ENCODE measurements around the gene MACF1.
"Not testable (repeated sequence)": the region's sequence is repeated elsewhere in the genome, so short reads cannot be mapped to it uniquely, and the experiment has no call there.

The MACF1 gene

DNA sequence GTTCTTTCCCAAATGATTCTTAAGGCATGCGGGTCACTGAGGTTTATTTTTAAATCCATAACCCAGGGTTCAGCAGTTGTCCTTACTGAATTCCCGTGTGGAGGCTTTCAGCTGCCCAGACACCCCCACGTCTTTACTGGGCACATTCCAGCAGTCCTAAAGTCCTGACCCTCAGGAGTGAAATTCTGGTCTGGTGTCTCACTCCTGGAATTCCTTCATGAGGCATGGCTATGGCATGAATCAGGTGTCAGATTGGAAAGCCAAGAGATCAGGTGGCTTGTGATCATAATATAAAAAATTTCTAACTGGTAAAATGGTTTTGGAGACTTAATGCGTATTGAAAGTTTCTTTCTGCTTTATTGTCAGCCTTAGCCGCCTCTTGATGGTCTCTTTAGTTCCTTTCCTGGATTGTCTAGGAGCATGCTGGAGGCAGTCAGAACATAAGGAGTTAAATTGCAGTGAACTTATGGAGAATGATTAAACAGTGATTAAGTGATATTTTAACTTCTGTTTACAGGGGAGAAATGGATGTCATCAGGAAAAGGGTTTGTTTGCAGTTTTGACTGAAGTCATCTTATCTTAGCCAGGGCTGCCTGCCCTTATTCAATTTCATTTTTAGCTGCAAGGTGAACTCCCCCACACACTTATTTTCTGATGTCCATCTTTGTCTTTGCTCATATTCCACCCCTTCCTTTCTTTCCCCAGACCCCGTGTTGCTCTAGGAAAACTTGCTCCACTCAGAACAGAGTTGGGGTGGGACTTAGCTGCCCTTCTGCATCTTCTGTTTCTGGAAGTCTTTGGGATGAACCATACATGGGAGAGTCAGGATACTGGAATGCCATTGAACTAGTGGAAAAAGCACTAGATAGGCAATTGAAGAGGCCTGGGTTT lies 25.7 kb upstream of the MACF1 start:
- no peak for DNase-seq

DNA sequence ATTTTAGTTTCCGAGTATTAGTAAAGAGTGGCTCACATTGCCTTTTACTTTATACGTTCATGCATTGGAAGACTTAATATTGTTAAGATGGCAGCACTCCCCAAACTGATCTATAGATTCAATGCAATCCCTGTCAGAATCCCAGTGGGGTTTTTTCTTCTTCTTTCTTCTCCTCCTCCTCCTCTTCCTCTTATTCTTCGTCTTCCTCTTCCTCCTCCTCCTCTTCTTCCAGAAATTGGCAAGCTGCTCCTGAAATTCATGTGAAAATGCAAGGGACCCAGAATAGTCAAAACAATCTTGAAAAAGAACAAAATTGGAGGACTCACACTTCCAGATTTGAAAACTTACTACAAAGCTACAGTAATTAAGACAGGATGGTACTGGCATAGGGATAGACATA lies 23.2 kb upstream of the MACF1 start:
- DNase-seq = no peak

DNA sequence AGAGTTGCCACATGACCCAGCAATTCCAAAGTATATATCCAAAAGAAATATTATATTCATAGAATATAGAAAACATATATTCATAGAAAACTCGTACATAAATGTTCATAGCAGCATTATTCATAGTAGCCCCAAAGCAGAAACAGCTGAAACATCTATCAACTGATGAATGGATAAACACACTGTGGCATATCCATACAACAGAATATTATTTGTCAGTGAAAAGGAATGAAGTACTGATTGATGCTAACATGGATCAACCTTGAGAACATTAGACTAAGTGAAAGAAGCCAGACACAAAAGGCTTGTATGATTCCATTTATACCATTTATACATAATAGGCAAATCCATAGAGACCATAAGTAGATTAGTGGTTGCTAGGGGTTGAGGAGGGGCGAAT lies 21.7 kb upstream of the MACF1 start:
- DNase-seq = no peak

DNA sequence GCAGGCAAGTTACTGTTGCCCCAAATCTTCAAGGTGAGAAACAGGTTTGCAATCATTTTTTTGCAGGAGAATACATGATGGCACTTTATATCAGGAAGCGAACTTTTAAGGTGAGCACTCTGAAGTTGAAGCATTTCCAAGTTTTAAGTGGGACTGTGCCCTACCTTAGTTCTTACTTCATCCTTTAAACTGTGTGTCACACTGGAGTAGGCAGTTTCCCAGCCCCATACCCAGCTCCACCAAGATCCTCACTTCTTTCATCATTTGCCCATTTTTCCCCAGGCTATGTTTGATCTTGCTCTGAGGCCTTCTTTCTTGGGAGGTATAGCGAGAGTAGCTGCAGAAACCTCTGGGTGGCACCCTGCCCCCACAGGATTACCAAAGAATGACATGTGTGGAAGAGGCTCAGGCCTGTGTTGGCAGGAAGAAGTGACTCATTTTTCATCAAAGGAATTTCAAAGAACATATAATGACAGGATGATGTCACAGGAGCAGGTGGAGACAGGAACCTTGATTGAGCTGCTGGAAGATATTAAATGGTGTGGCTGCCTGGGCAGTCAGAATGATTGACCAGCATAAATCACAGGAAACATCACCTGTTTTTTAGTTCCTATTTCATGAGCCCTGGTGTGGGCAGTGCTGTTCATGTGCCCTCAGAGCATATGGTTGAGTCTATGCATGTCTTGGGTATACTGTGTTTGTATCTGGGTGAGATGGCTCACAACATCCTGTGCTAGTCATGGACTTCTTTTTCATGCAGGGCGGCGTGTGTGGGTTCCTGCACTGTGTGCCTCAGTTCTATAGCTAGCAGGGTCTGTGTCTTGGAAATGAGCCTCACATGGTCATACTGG lies 20.8 kb upstream of the MACF1 start:
- peak; percentile 87 to 90 for DNase-seq

DNA sequence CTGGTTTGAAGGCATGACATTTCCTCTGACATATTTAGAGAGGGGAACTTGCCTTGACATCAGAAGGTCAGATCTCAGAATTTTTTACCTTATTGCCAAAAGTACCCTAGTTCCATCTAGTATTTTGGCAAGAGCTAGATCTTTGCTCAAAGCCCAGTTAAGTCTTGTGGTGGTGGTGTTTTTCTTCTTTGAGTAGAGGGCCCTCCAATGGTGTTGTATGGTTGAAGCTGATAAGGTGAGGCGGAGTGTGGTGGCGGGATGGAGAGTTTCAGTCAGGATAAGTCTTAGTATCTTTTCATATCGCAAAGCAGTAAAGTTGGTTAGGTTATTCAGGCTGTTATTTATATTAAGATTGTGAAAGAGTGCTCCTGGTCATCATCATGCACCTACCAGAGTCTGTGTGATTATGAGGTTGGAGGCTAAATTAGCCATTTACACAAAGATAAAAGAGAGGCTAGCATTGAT lies 20.1 kb upstream of the MACF1 start:
- DNase-seq = no peak

DNA sequence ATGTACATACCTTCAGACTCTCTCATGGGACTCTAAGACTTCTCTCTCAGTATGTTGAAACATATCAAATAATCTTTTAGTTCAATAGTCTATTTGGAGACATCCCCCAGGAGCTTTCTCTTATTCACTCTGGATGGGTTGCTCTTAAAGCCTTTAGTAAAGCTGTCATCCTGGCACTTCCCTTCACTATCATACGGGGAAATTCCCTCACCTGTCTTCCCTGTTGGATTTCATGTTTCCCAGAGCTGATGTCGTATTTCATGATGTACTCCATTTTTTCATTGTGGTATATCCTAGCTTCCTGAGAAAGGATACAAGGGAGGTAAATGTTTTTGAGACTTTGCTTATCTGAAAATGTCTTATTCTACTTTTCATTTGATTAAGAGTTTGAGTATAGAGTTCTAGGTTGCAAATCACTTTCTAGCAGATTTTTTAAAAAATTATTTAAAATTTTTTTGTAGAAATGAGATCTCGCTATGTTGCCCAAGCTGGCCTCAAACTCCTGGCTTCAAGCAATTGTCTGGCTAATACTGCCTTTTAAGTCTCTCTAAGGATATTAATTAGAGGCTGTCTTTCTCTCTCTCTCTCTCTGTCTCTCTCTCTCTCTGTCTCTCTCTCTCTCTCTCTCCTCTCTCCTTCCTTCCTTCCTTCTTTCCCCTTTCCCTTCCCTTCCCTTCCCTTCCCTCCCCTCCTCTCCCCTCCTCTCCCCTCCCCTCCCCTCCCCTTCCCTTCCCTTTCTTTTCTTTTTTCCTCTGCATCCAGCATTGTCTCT lies 17.0 kb upstream of the MACF1 start:
- DNase-seq = no peak

DNA sequence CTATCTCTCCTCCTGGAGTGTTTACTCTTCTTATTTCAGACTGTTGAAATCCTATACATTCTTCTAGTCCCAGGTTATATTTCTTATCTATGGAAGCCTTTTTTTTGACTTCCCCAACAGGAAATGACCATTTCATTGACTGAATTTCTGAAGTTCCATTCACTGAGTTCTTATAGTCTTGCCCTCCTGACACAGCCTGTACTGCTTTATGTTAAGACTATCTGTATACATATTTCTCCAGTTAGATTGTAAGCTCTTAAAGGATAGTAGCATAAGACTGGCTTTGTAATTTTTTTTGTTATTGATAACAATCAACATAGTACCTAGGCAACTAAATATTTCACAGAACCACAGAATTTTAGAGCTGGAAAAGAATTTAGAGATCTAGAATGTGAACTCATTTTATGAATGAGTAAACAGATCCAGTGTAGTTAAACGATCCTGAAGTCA lies 14.9 kb upstream of the MACF1 start:
- no peak for DNase-seq

DNA sequence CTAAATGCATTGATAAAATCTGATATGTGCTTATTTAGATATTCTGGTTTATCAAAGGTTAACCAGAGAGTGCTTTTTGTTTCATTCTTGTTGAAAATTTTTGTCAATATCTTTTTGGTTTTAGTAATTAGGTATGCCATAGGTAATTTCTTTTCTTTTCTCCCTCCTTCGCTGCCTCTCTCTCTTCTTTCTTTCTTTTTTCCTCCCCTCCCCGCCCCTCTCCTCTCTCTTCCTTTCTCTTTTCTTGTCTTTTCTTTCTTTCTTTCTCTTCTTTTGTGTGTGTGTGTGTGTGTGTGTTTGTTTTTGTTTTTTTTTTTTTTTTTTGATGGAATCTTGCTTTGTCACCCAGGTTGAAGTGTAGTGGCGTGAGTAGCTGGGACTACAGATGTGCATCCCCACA lies 14.4 kb upstream of the MACF1 start:
- DNase-seq = no peak

DNA sequence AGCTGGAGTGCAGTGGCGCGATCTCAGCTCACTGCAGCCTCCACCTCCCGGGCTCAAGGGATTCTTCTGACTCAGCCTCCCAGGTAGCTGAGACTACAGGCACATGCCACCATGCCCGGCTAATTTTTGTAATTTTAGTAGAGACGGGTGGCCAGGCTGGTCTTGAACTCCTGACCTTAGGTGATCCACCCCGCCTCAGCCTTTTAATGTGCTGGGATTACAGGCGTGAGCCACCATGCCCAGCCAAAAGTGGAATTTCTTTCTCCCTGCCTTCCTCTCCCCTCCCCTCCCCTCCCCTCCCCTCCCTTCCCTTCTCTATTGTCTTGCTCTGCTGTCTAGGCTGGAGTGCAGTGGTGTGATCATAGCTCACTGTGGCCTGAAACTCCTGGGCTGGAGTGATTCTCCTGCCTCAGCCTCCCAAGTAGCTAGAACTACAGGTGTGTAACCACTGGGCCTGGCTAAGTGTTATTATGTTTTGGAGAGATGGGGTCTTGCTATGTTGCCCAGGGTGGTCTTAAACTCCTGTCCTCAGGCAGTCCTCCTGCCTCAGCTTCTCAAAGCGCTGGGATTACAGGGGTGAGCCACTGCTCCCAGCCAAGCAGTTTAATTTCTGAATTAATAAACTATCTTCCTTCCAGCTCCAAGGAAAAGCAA lies 10.0 kb upstream of the MACF1 start:
- DNase-seq = no peak

DNA sequence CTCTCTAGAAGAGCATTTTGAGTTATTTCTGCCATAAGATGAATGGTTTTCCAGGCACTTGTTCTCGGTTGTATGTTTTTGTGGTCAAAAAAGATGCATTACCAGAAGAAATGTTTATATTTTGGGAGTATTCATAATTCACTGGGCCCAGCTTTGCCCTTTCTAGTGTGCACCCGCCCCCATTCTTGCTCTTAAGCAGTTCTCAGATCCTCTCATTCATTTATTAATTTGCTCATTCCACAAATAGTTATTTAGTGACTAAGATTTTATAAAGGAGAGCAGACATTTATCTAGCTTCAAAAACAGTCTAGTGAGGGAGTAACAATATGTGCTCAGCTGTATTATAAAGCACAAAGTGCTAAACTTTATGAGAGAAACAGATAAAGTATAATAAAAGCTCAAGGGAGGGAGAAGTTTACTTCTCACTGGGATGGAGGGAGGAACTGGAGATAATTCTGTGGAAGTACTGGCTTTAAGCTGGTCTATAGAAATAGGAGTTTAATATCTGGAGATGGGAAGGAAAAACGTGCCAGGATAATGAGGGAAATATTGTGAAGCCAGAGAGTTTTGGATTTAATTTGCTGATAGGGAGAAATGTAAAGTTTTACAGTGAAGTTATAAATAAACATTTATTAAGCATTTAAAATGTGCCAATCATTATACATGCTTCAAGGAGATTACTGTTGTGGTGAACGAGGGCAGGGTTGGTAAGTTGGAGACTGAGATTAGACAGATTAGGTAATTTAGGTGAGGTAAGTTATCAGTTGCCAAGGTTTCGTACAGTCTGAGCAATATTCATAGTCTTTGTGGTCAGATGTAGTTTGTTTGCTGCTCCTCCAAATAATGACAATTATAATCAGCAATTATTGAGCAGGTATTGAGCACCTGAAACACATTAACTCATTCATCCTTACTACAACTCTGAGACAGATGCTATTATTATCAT lies 9.1 kb upstream of the MACF1 start:
- DNase-seq = peak; percentile 25 to 78

DNA sequence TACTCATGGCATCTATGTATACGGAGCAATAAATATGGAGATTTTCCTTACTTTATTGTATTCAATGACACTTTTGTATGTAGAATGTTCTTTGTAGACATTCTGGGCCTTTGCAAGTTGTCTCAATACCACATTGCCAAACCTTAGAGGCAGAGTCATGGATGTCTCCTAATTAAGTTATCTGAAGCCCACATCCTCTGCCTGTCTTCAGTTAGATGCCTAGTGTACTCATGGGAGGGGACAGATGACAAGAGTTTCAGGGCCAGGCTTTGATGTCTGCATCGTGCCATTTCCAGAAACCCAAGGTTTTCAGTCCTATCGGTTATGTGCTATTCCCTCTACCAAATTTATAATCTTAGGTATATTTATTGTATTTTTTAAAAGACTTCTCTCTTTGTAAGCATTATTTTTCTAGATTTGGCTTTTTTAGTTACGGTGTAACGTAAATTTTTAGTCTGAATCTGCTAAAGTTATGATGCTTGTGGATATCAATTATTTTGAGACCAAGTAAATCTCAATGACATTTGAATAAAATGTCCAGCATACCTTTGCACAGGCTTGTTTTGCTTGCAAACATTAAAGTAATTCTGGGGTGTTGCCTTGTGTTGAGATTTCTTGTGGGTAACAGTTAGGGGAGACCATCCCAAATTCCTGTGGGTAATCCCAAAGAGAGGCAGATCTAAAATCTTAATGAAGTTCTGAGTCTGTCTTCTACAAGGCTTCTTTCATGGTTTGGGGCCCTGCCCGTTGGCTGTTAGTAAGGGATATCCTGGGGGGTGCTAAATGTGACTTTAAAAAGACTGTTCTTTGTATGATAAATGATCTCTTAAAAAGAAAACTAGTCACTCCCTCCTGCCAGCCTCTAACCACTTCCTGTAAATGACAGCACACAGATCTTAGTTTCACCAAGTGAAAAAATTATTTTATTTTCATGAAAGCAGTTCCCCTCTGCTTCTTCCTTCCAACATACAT lies 8.0 kb upstream of the MACF1 start:
- peak; percentile 70 to 88 for DNase-seq

DNA sequence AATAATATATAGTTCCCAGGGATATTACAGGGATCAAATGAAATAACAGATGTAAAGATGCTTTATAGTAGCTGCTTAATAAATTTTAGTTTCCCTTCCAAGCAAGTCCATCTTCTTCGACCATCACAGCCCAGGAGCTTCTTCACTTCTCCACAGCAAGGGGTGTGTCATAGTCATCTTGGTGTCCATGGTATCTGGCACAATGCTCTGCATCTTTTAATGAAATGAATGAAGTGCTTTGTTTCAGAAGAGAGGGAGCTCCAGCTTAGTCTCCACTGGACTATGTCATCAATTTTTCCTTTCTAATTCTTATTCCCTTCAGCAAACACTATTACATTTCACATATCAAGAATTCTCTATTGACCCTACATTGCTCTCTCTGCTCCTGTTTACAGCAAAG lies 4.9 kb upstream of the MACF1 start:
- no peak for DNase-seq

DNA sequence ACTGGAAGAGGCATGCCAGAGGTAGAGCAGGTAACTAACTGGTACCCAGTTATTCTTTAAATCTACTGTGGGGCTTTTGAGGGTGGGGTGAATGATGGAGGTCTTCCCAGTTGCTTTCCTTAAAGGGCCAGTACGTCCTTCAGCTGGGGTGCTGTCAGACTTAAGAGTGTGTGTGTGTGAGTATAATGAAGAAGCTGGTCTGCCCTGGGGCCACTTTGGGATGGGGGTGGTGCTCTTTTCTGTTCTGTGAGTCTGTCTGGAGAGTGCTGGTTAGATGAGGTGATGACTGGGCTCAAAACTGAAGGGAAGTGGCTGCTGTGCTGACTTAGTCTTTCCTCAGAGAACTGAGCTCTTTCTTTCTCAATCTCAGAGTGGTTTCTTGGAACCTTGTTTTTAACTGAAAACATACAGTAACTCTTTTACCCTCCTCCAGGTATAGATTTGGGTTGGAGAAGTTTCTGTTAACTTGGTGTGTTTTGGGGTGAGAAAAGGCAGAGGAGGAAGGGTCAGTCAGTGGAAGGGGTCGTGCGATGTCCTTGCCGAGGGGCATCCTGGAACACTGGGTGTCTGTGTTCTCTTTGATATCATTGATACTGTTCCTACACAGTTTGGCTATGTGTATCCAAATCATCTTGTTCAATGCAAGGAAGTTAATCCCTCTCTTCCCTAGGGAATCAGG lies 746 bp downstream of the MACF1 start:
- peak; percentile 68 to 70 for DNase-seq

DNA sequence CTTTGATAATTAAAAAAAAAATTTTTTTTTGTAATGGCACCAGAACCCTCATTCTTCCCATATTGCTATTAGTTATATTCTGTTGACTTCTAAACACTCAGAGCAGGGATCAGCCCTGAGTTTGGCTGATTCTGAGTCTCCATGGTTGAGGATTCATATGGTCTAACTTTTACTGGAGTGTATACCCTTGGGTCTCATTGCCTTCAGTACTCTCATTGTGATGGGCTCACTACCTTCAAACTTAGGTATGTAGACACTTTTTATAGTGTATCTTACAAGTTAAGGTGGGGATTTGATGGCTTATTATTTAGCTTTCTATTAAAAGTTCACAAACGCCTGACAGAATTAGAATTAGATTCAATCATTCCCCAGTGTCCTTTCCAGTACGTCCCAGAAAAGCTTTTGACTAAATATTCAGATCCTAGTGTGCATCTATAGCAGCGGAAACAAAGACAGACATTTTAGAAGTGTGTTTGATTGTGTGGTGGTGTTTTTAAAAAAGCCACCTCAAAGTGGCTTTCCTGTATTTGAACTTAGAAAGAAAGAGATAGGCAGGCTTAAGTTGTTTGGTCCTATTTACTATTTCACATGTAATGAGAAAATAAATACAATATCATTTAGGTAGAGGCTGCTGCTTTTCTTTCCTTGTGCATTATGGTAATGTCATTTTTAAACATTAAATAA lies 1.4 kb downstream of the MACF1 start:
- DNase-seq = peak in 1 of 2 donors; percentile 54

DNA sequence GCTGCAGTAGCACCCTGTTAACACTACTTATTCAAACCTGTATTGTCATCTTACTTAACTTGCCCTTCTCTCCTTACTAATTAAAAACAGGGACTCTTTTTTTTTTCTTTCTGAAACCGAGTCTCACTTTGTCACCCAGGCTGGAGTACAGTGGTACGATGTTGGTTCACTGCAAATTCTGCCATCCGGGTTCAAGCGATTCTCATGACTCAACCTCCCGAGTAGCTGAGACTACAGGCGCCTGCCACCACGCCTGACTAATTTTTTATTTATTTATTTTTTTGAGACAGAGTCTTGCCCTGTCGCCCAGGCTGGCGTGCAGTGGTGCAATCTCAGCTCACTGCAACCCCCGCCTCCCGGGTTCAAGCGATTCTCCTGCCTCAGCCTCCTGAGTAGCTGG lies 3.9 kb downstream of the MACF1 start:
- not testable (repeated sequence) for DNase-seq

DNA sequence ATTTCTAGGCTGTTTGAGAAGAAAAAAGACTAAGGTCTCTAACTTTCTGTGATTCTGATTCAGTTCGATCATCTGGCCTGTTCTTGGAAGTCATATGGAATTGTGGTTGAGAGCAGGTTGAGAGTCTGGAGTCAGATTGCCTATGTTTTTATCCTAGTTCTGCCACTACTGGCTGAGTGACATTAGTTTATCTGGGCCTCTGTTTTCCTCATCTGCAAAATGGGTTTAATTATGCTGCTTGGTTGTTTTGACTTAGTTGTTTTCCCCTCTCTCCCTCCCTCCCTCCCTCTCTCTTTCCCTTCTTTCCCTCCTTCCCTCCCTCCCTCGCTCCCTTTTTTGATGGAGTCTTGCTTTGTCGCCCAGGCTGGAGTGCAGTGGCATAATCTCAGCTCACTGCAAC lies 6.2 kb downstream of the MACF1 start:
- no peak for DNase-seq

DNA sequence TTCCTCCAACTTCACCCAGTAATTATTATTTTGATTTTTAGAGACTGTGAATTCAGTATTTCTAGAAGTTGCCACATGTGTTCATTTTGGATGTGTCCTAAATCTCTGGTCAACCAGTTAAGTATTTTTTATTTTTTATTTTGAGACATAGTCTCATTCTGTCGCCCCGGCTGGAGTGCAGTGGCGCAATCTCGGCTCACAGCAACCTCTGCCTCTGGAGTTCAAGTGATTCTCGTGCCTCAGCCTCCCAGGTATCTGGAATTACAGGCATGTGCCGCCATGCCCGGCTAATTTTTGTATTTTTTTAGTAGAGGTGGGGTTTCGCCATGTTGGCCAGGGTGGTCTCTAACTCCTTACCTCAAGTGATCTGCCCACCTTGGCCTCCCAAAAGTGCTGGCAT lies 8.0 kb downstream of the MACF1 start:
- no peak for DNase-seq

DNA sequence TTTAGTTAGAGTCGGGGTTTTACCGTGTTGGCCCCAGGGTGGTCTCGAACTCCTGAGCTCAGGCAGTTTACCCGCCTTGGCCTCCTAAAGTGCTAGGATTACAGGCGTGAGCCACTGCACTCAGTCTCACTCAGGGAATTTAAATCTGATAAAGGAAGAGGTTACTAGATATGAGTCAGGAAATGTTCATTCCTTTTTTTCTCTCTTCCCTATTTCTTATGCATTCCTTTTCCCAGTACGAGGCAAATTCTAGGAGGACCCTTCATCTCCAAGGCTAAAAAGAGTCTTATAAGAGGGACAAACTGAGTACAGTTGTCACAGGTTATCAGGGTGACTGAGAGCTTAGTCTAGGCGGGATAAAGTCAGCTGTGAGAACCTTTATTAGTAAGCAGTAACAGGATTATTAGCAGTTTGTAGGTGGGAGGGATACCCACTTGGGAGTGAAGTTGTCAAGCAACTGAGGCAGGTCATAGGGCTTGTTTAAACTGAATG lies 9.1 kb downstream of the MACF1 start:
- DNase-seq = no peak
